ENCODE measurements around the gene IBA57. TPM values are rescaled to one million over a fixed set of nuclear protein-coding genes. Genes with fewer than 3 reads are reported as not detected.

The IBA57 gene
- polyA plus RNA-seq, 1 donor = 9.2 TPM

DNA sequence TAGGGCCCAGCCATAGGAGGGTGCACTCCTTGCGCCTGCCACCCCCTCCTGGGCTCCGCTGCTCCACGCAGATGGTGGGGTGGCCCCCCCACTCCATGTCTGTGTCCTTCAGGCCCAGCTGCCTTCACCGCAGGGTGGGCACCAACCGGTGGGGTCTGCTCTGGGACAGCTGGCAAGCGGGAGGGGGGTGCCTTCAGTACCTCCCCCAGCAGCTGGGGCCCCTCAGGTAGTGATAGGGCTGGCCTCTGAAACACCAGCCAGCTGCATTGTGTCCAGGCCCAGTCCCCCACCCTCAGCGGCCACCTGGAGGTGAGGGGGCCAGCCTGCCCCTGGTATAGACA lies 15.5 kb upstream of the IBA57 start:
- peaks cover 45% of the 10 kb centered on the region for H3K4me1 ChIP-seq (ENCODE audit: control insufficient read depth, insufficient read depth, low read length)
- WGBS (ENCODE audit: insufficient coverage, low lambda C conversion rate) = 100% methylated on average over 1 of the region's 7 CpGs

DNA sequence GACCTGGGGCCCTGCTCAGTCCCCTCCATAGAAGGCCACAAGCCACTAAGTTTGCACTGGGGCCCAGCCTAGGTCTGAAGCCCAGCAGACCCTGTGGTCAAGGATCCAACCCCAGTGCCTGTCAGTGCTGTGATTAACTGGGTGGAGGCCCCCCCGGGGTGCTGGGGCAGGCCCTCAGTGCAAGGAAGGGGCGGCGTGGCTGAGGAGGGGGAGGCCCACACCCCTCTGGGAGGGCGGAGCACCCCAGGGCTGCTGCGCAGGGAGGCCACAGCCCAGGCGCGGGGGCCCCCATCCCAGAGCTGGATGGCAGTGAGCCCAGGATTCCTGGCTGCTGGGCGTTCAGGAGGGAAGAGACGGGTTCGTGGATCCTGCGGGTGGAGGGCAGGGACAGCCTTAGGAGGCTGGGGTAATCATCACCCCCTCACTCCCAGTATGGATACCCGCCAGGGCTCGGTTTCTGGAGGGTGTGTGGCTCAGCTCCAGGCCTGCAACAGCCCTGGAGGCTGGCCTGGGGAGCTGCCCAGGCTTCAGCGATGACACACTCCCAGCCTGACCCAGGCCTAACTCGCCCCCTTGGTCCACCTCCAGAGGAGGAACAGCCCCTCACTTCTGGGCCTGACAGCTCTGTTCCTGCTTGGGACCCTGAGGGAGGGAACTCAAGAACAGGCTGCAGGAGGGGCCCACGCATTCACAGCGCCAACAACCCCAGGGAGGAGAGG lies 15.0 kb upstream of the IBA57 start:
- Histone ChIP-seq H3K9me3 (ENCODE audit: control insufficient read depth, low read depth, low read length) (no peaks in the 10 kb centered on the region), H3K27me3 (ENCODE audit: control insufficient read depth, insufficient read depth, low read length) (no peaks in the 10 kb centered on the region), H3K27ac (ENCODE audit: low read length) (peak overlapping the region; percentile 77), H3K4me1 (ENCODE audit: control insufficient read depth, insufficient read depth, low read length) (peaks cover 40% of the 10 kb centered on the region), H3K4me3 (ENCODE audit: low read length) (no peak overlapping the region), H3K36me3 (ENCODE audit: control insufficient read depth, insufficient read depth, low read length) (peaks cover 30% of the 10 kb centered on the region)
- DNase-seq = peak; percentile 61 to 81
- no CpG with 5 or more reads among the region's 17 CpGs for WGBS (ENCODE audit: insufficient coverage, low lambda C conversion rate)

More for the DNA sequence above, 15.5 kb upstream of the IBA57 start:
- Histone ChIP-seq H3K27me3 (ENCODE audit: control insufficient read depth, insufficient read depth, low read length) (no peaks in the 10 kb centered on the region), H3K27ac (ENCODE audit: low read length) (peak overlapping the region; percentile 77), H3K9me3 (ENCODE audit: control insufficient read depth, low read depth, low read length) (no peaks in the 10 kb centered on the region), H3K36me3 (ENCODE audit: control insufficient read depth, insufficient read depth, low read length) (peaks cover 33% of the 10 kb centered on the region), H3K4me3 (ENCODE audit: low read length) (no peak overlapping the region)
- no peak for DNase-seq

DNA sequence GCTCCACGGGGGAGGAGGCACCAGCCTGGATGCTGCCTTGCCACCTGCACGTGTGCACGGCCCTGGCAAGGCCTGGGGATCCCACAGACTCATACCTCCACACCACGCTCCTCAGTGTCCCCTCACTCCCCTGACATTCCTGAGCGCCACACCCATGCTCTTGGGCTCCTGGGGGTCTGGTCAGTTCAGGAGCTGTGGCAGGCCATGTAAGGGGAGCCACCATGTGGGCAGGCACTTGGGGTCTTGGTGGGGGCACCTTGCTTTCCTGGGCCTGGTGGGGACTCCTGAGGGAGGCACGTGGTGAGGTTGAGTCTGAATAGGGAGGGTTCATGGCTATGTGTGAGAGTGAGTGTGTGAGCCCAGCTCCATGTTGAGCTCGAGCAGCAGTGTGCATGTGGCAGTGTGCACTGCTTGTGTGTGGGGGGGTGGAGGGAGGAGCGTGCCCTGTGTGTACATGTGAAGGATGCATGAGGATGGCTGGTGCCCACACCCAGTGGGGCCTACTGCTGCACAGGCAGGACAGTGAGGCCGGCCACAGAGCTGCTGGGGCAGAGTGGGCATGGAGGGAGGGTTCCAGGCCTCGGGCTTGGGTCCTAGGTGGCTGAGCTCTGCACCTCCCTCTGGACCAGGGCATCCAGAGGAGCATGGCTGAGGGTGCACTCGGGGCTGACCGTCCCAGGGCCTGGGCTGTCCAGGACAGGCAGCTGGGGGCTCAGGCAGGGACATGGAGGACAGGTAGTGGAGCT lies 14.3 kb upstream of the IBA57 start:
- peaks cover 37% of the 10 kb centered on the region for H3K4me1 ChIP-seq (ENCODE audit: control insufficient read depth, insufficient read depth, low read length)
- no CpG with 5 or more reads among the region's 12 CpGs for WGBS (ENCODE audit: insufficient coverage, low lambda C conversion rate)

DNA sequence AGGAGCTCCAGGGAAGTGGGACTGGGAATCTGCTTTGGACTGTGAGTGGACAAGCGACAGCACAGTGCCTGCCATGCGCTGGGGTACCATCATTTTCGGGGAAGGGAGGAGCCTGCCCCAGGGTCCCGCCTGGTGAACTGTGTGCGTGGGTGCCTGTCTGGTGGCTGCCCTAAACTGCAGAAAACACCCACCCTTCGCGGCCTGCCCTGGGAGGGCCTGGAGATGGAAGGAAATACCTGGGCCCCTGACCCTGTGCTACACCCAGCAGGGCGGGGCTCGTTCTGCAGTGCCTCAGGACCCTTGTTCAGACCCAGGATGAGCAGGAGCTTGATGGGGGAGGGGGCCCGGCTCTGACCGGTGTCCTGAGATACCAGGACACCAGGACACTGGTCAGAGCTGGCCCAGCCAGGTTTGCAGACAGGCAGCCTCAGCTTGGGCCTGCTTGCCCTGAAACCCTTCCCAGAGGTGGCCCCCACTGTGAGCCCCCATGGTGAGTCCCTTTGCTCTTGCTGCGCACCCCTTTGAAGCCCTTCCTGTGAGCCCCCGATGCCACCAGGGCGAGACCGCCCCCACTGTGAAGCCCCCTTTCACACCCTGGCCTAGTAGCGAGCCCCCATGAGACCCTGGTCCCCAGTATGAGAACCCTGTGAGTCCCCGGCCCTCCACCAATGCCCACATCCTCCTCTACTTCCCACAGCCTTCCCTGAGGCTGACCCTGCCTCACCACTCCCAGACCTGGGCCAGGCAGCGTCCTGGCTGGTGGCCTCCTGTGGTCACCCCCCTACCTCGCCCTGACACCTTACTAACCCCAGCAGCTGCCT lies 13.3 kb upstream of the IBA57 start:
- H3K4me3 ChIP-seq (ENCODE audit: low read length) = no peak overlapping the region
- no CpG with 5 or more reads among the region's 19 CpGs for WGBS (ENCODE audit: insufficient coverage, low lambda C conversion rate)
- H3K36me3 ChIP-seq (ENCODE audit: control insufficient read depth, insufficient read depth, low read length) = peaks cover 19% of the 10 kb centered on the region
- H3K4me1 ChIP-seq (ENCODE audit: control insufficient read depth, insufficient read depth, low read length) = peaks cover 37% of the 10 kb centered on the region
- DNase-seq = no peak
- H3K27ac ChIP-seq (ENCODE audit: low read length) = no peak overlapping the region
- H3K27me3 ChIP-seq (ENCODE audit: control insufficient read depth, insufficient read depth, low read length) = peaks cover 10% of the 10 kb centered on the region
- H3K9me3 ChIP-seq (ENCODE audit: control insufficient read depth, low read depth, low read length) = no peaks in the 10 kb centered on the region

More for the DNA sequence above, 14.3 kb upstream of the IBA57 start:
- H3K27ac ChIP-seq (ENCODE audit: low read length) = peak overlapping the region; percentile 77
- peaks cover 23% of the 10 kb centered on the region for H3K36me3 ChIP-seq (ENCODE audit: control insufficient read depth, insufficient read depth, low read length)
- H3K27me3 ChIP-seq (ENCODE audit: control insufficient read depth, insufficient read depth, low read length) = peaks cover under 1% of the 10 kb centered on the region
- no peak for DNase-seq
- H3K4me3 ChIP-seq (ENCODE audit: low read length) = no peak overlapping the region
- no peaks in the 10 kb centered on the region for H3K9me3 ChIP-seq (ENCODE audit: control insufficient read depth, low read depth, low read length)

DNA sequence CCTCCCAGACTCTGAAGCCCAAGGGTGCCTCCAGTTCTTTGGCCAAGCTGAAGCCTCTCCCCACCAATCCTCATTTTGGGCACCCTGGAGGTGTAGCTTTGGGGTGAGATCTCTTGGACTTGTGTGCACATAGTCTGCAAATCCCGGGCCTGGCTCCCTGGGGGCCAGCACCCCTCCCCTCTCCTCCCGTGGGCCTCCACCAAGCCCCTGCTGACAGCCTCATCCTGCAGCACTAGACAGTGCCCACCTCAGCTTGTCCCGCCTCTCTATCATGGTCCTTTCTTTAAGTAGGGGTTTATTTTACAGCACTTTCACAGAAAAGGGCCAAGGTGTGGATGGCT lies 12.7 kb upstream of the IBA57 start:
- Histone ChIP-seq H3K4me1 (ENCODE audit: control insufficient read depth, insufficient read depth, low read length) (peaks cover 37% of the 10 kb centered on the region), H3K4me3 (ENCODE audit: low read length) (no peak overlapping the region), H3K27me3 (ENCODE audit: control insufficient read depth, insufficient read depth, low read length) (peaks cover 15% of the 10 kb centered on the region), H3K9me3 (ENCODE audit: control insufficient read depth, low read depth, low read length) (peaks cover 3% of the 10 kb centered on the region), H3K27ac (ENCODE audit: low read length) (no peak overlapping the region), H3K36me3 (ENCODE audit: control insufficient read depth, insufficient read depth, low read length) (peaks cover 13% of the 10 kb centered on the region)
- WGBS (ENCODE audit: insufficient coverage, low lambda C conversion rate) = no CpG with 5 or more reads among the region's 3 CpGs
- no peak for DNase-seq

DNA sequence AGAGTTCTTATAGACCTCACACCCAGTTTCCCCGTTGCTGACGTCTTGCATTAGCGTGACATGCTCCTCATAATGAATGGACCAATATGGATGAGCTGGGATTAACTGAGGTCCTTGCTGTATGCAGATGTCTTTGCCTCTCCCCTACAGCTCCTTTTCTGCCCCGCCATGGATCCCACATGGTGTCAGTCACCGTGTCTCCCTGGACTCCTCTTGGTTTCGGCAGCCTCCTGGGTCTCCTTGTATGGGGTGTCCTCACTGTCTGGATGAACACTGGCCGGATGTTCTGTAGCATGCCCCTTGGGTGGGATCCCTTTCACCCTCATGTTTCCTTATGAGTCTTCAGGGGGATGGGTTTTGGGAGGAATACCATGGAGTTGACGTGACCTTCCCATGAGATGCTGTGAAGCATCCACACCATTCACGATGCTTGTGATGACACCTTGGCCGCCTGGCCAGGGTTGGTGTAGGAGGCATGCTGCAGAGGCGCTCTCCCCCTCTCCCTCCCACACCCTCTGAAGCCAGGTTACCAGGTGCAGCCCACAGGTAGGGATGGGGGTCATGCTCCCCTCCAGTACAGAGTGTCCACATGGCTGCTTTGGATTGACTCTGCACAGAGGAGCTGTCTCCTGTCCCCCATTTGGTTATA lies 11.5 kb upstream of the IBA57 start:
- Histone ChIP-seq H3K4me3 (ENCODE audit: low read length) (no peak overlapping the region), H3K27me3 (ENCODE audit: control insufficient read depth, insufficient read depth, low read length) (peaks cover 25% of the 10 kb centered on the region), H3K27ac (ENCODE audit: low read length) (no peak overlapping the region), H3K9me3 (ENCODE audit: control insufficient read depth, low read depth, low read length) (peaks cover 5% of the 10 kb centered on the region), H3K36me3 (ENCODE audit: control insufficient read depth, insufficient read depth, low read length) (peaks cover under 1% of the 10 kb centered on the region), H3K4me1 (ENCODE audit: control insufficient read depth, insufficient read depth, low read length) (peaks cover 34% of the 10 kb centered on the region)
- DNase-seq = no peak
- no CpG with 5 or more reads among the region's 11 CpGs for WGBS (ENCODE audit: insufficient coverage, low lambda C conversion rate)

DNA sequence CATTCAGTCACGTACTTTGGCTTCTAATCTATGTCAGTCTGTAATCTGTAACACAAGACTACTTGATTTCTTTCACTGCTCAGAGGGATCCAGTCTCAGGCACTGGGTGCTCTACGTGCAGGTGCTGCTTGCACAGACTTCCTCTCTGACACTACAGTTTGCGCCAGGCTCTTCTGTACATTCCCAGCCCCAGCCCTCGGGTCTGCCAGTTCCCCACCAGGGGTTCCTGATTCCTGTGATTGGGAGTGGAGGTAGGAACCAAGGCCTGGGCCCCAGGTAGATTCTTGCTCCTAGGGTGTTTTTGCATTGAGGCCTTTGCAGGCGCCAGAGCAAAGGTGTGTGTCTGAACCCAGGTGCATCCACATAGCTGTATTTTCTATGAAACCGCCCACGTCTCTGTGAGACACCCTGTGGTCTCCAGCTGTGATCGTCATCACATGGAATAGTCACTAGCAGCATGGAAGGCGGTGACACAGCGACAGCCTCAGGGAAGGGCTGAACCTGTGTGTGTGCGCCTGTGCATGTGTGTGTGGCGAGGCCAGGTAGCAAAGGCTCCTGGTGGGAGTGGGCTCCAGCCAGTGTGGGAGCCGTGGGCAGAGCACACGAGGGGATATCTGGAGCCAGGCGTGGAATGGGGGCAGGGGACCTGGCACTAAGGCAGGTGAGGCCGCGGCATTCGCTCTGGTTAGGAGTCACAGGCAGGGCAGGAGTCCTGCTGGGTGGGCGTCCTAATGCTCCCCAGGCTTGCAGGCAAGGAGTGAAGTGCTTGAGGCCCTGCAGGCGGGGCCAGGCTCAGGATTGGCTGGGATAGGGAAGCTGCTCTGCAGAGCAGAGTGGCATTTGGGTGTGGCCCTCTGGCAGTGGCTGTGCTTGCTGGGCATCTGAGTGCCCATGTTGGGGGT lies 10.7 kb upstream of the IBA57 start:
- Histone ChIP-seq H3K4me3 (ENCODE audit: low read length) (no peak overlapping the region), H3K9me3 (ENCODE audit: control insufficient read depth, low read depth, low read length) (peaks cover 5% of the 10 kb centered on the region), H3K27me3 (ENCODE audit: control insufficient read depth, insufficient read depth, low read length) (peaks cover 33% of the 10 kb centered on the region), H3K36me3 (ENCODE audit: control insufficient read depth, insufficient read depth, low read length) (no peaks in the 10 kb centered on the region), H3K27ac (ENCODE audit: low read length) (no peak overlapping the region), H3K4me1 (ENCODE audit: control insufficient read depth, insufficient read depth, low read length) (peaks cover 26% of the 10 kb centered on the region)
- no peak for DNase-seq
- no CpG with 5 or more reads among the region's 20 CpGs for WGBS (ENCODE audit: insufficient coverage, low lambda C conversion rate)

DNA sequence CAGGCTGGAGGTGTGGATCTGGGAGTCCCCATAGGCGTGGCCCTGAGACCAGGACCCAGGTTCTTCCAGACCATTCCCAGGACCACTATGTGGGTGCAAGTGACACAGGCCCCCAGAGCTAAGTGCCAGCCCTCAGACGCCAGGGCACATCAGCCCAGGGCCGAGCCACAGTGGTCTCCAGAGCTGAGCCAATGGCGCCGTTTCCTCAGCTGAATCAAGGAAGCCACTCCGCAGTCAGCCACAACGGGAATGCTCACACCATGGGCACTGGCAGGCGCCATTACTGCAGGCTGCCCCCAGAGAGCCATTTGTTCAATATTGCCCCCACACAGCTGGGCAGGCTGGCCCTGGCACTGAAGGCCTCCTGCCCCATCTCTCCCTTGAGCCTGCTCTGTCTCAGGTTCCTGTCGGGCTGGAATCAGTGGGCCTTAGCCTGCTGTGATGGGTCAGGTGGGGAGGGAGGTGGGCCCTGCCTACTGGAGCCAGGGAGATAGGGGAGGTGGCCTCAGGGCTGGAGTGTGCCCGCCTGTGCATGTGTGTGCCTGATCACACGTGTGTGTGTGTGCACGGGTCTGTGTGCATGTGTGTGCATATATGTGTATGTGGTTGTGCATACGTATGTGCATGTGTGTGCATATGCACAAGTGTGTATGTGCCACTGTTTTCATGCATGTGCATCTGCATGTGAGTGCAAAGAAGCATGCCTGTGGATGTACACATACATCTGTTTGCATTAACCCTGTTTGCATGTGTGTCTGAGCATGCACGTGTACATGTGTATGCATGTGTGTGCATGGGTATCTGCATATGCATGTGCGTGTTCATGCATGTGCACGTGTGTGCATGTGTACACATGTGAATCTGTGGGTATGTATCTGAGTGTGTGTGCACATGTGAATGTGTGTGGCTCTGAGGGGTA lies 9.7 kb upstream of the IBA57 start:
- Histone ChIP-seq H3K27me3 (ENCODE audit: control insufficient read depth, insufficient read depth, low read length) (peaks cover 42% of the 10 kb centered on the region), H3K36me3 (ENCODE audit: control insufficient read depth, insufficient read depth, low read length) (no peaks in the 10 kb centered on the region), H3K4me1 (ENCODE audit: control insufficient read depth, insufficient read depth, low read length) (peaks cover 20% of the 10 kb centered on the region), H3K27ac (ENCODE audit: low read length) (no peak overlapping the region), H3K9me3 (ENCODE audit: control insufficient read depth, low read depth, low read length) (peaks cover 5% of the 10 kb centered on the region), H3K4me3 (ENCODE audit: low read length) (no peak overlapping the region)
- no CpG with 5 or more reads among the region's 16 CpGs for WGBS (ENCODE audit: insufficient coverage, low lambda C conversion rate)
- DNase-seq = no peak

DNA sequence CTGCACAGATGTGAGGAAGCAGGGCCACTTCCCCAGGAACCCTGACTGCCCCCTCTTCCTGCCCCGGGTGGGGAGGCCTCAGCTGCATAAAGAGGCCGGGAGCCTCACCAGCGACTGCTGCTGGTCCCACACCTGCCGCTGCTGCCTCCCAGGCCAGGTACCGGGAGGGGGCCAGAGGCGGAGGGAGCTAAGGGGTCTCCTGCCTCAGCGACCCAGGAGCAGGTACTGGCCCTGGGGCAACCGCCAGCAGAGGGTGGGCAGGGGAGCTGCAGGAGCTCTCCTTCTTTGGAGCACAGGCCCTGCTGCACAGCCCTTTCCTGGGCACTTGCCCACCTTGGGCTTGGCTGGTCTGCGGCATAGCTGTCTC lies 9.1 kb upstream of the IBA57 start:
- no peak overlapping the region for H3K4me3 ChIP-seq (ENCODE audit: low read length)
- no peak overlapping the region for H3K27ac ChIP-seq (ENCODE audit: low read length)
- no CpG with 5 or more reads among the region's 9 CpGs for WGBS (ENCODE audit: insufficient coverage, low lambda C conversion rate)
- H3K27me3 ChIP-seq (ENCODE audit: control insufficient read depth, insufficient read depth, low read length) = peaks cover 46% of the 10 kb centered on the region
- DNase-seq = no peak
- H3K4me1 ChIP-seq (ENCODE audit: control insufficient read depth, insufficient read depth, low read length) = peaks cover 20% of the 10 kb centered on the region
- no peaks in the 10 kb centered on the region for H3K36me3 ChIP-seq (ENCODE audit: control insufficient read depth, insufficient read depth, low read length)
- H3K9me3 ChIP-seq (ENCODE audit: control insufficient read depth, low read depth, low read length) = peaks cover 5% of the 10 kb centered on the region
